Left lobe of liver (tissue), 2 donors: Measurements from ENCODE around the gene MROH2A. TPM values are rescaled to one million over a fixed set of nuclear protein-coding genes. Genes with fewer than 3 reads are reported as not detected.
A peak's percentile ranks its signal among the peaks of the same experiment; 100 is the strongest.
"Not testable (repeated sequence)": the region's sequence is repeated elsewhere in the genome, so short reads cannot be mapped to it uniquely, and the experiment has no call there.

Experiments
- ATAC-seq: fragments of 200-7000 bp; cut with Tn5 transposase; one replicate; pipeline ENCODE4 v1.9.1; 2020; ENCODE audit warnings: mild to moderate bottlenecking, moderate library complexity
- DNase-seq: peaks from one replicate; pipeline ENCODE4 v3.0.0-alpha.2; 2020; ENCODE audit warnings: low spot score
- total RNA-seq: library from RNA; stranded (reverse); gene quantifications from one replicate; pipeline ENCODE4 v1.2.1, GENCODE V29; 2021
- donor health status: DM: no; HTN: no; CAD: no; lungs with moderate emphysema.
- donor health status: DM: no; HTN: yes; CAD: no.

Gene MROH2A
- total RNA-seq, 1 donor from 2014 or later: 6.6 TPM

- ATAC-seq: no peak
- no peak for DNase-seq
These were observed 73.9 kb downstream of the MROH2A start for GRCh38 chr2:233852056-233852455.

DNA sequence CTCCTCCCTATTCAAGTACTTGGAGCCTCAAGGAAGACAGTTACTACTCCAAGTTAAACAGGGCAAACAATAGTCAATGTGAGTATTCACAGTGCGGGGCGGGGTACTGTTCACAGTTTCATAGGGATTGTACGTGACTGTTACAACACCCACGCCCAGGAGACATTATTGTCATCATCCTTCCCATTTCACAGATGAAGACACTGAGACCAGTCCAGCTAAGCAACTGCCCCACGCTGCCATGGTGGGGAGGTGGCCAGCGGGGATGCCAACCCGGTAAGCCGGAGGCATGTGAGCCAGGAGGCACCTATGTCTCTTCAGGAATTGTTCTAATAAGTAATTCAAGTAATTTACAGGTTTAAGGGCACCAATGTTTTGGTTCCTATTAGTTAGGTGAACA is 75.2 kb downstream of the MROH2A start:
- DNase-seq: no peak
- ATAC-seq: no peak

DNA sequence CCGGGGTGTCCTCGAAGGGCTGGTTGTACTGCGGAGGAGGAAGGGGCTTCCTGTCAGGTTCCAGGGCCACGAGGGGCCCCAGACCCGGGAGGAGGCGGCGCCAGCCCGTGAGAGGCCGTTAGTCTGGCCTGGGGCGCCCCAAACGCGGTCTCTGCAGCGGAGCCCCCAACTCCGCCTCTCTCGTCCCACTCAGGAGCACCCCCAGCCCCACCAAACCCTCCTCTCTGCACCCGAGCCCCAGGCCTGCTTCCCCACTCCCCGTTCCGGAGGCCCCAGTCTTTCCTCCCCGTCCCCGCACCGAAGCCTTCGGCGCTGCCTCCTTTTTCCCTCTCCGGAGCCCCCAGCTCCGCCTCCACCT is 75.7 kb downstream of the MROH2A start:
- no peak for DNase-seq
- ATAC-seq: no peak

DNA sequence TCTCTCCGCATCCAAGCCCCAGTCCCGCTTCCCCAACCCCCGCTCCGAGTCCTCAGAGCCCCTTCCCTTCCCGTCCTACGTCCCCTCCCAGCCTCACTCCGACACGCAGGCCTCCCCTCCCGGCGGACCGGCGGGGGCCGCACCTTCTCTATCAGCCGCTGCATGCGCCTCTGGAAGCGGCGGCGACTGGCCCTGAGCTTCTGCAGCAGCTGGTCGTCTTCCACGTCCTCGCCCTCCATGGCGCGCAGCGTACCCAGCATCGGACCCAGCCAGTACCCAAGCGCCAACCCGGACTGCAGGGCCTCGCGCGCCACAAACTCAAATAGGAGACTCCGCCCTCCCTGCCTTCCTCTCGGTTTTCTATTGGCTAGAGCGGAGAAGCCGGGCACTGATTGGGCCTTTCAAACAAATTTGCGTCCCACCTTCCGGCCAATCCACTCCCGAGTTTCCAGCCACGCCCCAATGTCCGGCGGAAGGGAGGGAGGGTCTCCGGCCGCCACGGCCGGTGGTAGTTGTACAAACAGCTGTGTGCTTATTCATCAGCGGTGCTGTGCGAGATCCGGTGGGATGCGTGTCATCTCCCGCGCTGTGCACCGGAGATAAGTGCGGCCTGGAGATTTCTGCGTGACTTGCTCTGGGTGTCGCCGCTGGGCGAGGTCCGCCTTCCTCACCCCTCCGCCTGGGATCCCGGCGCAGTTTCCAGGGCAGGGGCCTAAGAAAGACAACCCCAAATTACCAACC is 76.3 kb downstream of the MROH2A start, which contains the start of gene HJURP:
HJURP (minus strand) TSS at position 295 of the 741 bp plus-strand sequence; CDS start at position 260, 35 bp downstream.
- ATAC-seq (peak; percentile 97), DNase-seq (peak; percentile 93)

GRCh38 chr2:233855345-233855744 is 77.2 kb downstream of the MROH2A start:
- ATAC-seq (no peak), DNase-seq (no peak)

GRCh38 chr2:233856184-233856583 is 78.1 kb downstream of the MROH2A start:
- ATAC-seq (no peak), DNase-seq (no peak)

- DNase-seq (no peak), ATAC-seq (peak; percentile 68)
These were observed 79.5 kb downstream of the MROH2A start for GRCh38 chr2:233857511-233858141.

DNA sequence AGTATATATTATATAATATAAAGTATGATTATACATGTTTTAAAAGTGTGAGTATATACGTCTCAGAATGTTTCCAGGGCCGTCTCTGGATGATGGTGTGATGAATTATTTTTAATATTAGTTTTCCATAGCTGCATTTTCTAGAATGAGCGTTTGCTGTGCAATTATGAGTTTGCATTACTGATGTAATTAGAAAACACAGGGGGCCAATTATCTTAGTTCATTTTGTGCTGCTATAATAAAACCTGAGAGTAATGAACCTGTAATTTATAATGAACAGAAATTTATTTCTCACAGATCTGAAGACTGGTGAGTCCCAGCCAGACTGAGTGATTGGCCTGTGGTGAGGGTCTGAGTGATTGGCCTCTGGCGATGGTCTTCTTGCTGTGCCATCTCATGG is 80.2 kb downstream of the MROH2A start:
- DNase-seq: no peak
- no peak for ATAC-seq

DNA sequence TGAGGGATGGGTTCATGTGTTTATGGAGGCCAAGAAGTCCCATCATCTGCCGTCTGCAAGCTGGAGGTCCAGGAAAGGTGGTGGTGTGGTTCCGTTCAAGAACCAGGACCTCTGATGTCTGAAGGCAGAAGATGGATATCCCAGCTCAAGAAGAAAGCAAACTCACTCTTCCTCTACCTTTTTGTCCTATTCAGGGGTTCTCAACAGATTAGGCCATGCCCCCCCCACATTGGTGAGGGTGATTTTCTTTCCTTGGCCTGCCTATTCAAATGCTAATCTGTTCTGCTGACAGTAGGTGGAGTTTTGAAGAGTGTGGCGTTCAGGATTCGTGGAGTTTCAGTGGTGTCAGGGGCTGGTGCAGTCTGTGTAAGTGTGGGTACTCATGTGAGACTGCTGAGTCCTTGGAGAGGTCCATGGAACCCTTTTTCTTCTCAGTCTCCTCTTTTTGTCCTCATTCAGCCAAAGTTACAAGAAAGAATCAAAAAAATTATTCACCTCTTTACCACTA is 84.2 kb downstream of the MROH2A start:
- no peak for DNase-seq
- ATAC-seq: no peak

DNA sequence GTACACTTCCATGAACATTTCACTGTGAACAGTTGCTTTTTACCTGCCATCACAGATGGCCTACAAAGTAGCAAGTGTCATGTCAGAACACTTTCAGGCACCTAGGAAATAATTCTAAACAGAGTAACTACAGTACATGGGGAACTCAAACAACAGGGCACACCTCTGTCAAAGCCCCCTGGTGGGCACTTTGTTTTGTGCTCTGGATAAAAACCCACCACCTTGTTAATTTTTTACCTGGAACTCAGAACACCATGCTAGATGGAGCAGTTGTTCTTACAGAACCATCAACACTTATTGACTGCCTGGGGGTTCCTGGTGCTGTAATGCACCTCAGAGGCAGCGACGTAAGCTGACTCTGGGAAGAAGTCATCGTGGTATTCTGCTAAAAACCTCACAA is 87.7 kb downstream of the MROH2A start:
- no peak for DNase-seq
- ATAC-seq: no peak

GRCh38 chr2:233866479-233866878 is 88.3 kb downstream of the MROH2A start:
- ATAC-seq (no peak), DNase-seq (no peak)

DNA sequence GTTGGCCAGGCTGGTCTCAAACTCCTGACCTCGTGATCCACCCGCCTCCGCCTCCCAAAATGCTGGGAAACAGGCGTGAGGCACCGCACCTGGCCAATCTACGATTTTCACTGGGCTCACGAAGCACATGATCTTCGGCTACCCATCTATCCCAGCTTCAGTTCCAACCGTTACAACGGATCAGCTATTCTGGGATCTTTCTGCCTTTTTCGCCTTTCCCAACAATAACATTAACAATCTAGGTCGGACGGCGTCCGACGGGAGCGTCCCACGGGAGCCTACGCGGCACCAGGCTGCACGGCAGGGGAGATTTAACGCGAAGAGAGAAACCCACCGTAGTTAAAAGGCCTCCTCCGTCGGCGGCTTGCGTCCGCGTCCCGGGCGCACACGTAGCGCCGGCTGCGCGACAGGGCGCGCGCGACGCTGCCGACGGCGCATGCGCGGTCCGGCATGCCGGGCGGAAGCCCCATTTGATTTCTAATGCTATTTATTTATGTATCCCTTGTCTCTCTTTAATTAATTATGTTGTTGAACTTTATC is 89.9 kb downstream of the MROH2A start, which contains the start of gene MSL3B:
MSL3B (minus strand) TSS at position 394 of the 540 bp plus-strand sequence.
- DNase-seq (peak; percentile 62), ATAC-seq (peak; percentile 92)

GRCh38 chr2:233871432-233871831 is 93.3 kb downstream of the MROH2A start:
- DNase-seq: no peak
- no peak for ATAC-seq

DNA sequence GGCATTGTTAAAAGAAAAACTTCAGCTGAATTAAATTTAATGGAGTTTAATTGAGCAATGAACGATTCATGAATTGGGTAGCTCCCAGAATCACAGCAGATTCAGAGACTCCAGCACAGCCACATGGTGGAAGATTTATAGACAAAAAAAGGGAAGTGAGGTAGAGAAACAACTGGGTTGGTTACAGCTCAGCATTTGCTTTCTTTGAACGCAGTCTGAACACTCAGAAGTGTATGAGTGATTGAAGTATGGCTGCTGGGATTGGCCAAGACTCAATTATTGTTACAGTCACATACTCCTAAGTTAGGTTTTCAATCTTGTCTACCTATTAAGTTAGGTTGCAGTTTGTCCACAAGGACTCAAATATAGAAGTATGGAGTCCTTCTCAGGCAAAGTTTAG is 94.0 kb downstream of the MROH2A start:
- not testable (repeated sequence) for DNase-seq, ATAC-seq

- no peak for DNase-seq
- no peak for ATAC-seq
These were observed 104.2 kb downstream of the MROH2A start for GRCh38 chr2:233882353-233882752.

Other genes starting within 250 kb of the MROH2A start
- gene USP40, start 211.5 kb upstream of the MROH2A start, total RNA-seq: 25.8 TPM
- gene UGT1A8, start 160.7 kb upstream of the MROH2A start, total RNA-seq: 0.13 TPM
- gene UGT1A10, start 141.9 kb upstream of the MROH2A start, total RNA-seq: 0.45 TPM
- gene UGT1A9, start 106.4 kb upstream of the MROH2A start, total RNA-seq: 95.1 TPM
- 4.1 TPM for gene UGT1A7, start 96.4 kb upstream of the MROH2A start, total RNA-seq
- gene UGT1A6, start 85.4 kb upstream of the MROH2A start, total RNA-seq: 181 TPM
- 4.6 TPM for gene UGT1A5, start 65.4 kb upstream of the MROH2A start, total RNA-seq
- 454 TPM for gene UGT1A4, start 59.6 kb upstream of the MROH2A start, total RNA-seq
- 52.8 TPM for gene UGT1A3, start 49.3 kb upstream of the MROH2A start, total RNA-seq
- 152 TPM for gene UGT1A1, start 18.1 kb upstream of the MROH2A start, total RNA-seq
- 0.50 TPM for gene HJURP, start 76.2 kb downstream of the MROH2A start, total RNA-seq
- 66.5 TPM for gene TRPM8, start 139.0 kb downstream of the MROH2A start, total RNA-seq